Measurements from ENCODE around the gene OR8B8.
"Not testable (repeated sequence)": the region's sequence is repeated elsewhere in the genome, so short reads cannot be mapped to it uniquely, and the experiment has no call there.

The OR8B8 gene

GRCh38 chr11:124402326-124402922, 43.1 kb downstream of the OR8B8 start:
- Histone ChIP-seq H3K9me3 (ENCODE audit: control insufficient read depth, insufficient read depth, low read length) (no peaks in the 10 kb centered on the region), H3K36me3 (ENCODE audit: control insufficient read depth, insufficient read depth, low read length) (no peaks in the 10 kb centered on the region), H3K4me1 (ENCODE audit: control insufficient read depth, insufficient read depth, low read length) (no peaks in the 10 kb centered on the region), H3K9ac (ENCODE audit: low read depth, low read length) (no peak overlapping the region), H3K4me3 (ENCODE audit: low read depth, low read length) (no peak overlapping the region), H3K27me3 (ENCODE audit: control insufficient read depth, insufficient read depth, low read length) (no peaks in the 10 kb centered on the region), H3K27ac (ENCODE audit: low read depth, low read length) (no peak overlapping the region)

DNA sequence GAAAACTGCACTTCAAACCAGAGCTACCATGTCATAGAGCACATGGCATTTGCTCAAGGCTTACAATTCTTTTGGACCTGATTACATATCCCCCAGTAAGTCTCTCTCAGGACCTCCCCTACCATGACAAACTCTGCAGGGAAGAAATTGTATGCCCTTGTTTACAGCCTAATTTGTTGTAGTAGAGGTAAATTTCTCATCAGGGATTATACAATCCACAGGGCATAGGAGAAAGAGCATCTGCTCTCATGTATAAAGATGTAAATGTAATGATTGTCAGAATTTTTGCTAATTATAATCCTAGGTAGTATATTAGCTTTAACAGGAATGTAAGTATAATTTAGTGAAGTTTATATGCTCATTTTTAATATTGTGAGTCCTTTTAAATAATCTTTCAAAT, 46.6 kb downstream of the OR8B8 start, which contains the start of gene OR8B3:
Gene OR8B3, minus strand, starts transcription at position 101 of the 400 bp plus-strand sequence. CDS start 1,673 bp downstream, outside the sequence.
- H3K4me3 ChIP-seq (ENCODE audit: low read depth, low read length), result no peak within 1 kb of the TSS
- no peaks in the 10 kb centered on the region for H3K27me3 ChIP-seq (ENCODE audit: control insufficient read depth, insufficient read depth, low read length)
- no peak within 1 kb of the TSS for H3K27ac ChIP-seq (ENCODE audit: low read depth, low read length)
- no peaks in the 10 kb centered on the region for H3K9me3 ChIP-seq (ENCODE audit: control insufficient read depth, insufficient read depth, low read length)
- H3K9ac ChIP-seq (ENCODE audit: low read depth, low read length), result no peak within 1 kb of the TSS
- H3K4me1 ChIP-seq (ENCODE audit: control insufficient read depth, insufficient read depth, low read length), result no peaks in the 10 kb centered on the region
- H3K36me3 ChIP-seq (ENCODE audit: control insufficient read depth, insufficient read depth, low read length), result no peaks in the 10 kb centered on the region

DNA sequence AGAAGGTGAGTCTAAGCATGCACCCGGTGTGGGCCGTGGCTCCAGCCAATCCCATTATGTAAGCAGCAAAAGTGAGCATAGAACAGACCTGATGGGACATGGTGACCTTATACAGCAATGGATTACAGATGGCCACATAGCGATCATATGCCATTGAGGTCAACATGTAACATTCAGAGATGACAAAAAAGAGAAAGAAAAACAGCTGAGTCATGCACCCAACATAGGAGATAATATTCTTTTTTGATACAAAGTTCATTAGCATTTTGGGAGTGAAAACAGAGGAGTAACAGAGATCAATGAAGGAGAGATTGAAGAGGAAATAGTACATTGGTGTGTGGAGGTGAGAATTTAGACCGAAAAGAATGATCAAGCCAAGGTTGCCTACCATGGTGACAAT, 48.6 kb downstream of the OR8B8 start:
- H3K9me3 ChIP-seq (ENCODE audit: control insufficient read depth, insufficient read depth, low read length); H3K27me3 ChIP-seq (ENCODE audit: control insufficient read depth, insufficient read depth, low read length); H3K4me1 ChIP-seq (ENCODE audit: control insufficient read depth, insufficient read depth, low read length); H3K27ac ChIP-seq (ENCODE audit: low read depth, low read length); H3K36me3 ChIP-seq (ENCODE audit: control insufficient read depth, insufficient read depth, low read length); H3K9ac ChIP-seq (ENCODE audit: low read depth, low read length); H3K4me3 ChIP-seq (ENCODE audit: low read depth, low read length): not testable (repeated sequence)

- Histone ChIP-seq H3K27ac (ENCODE audit: low read depth, low read length) (no peak overlapping the region), H3K9ac (ENCODE audit: low read depth, low read length) (no peak overlapping the region), H3K9me3 (ENCODE audit: control insufficient read depth, insufficient read depth, low read length) (no peaks in the 10 kb centered on the region), H3K36me3 (ENCODE audit: control insufficient read depth, insufficient read depth, low read length) (no peaks in the 10 kb centered on the region), H3K4me3 (ENCODE audit: low read depth, low read length) (no peak overlapping the region), H3K27me3 (ENCODE audit: control insufficient read depth, insufficient read depth, low read length) (no peaks in the 10 kb centered on the region), H3K4me1 (ENCODE audit: control insufficient read depth, insufficient read depth, low read length) (no peaks in the 10 kb centered on the region)
Measured at GRCh38 chr11:124394408-124394807, 51.1 kb downstream of the OR8B8 start.

Measured in HUES48 (cell line).